ENCODE data around the gene YPEL2.
"Not testable (repeated sequence)": the region's sequence is repeated elsewhere in the genome, so short reads cannot be mapped to it uniquely, and the experiment has no call there.

YPEL2 gene

DNA sequence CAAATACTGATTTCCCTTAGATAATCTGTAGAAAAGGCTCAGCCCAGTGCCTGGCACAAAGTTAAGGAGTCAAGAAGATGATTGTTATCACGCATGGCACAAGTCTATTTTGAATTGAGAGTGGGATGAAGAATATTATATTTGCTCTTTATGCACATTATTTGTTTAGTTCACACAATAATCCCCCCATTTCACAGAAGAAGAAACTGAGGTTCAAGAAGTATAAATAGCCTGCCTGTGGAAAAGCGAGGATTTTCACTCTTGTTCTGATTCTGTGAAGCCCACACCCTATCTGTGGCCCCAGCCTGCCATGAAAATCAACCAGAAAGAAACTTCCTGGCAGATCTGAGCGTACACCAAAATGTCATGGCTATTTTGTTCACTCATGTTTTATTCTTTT lies 73.0 kb downstream of the YPEL2 start:
- no peak for DNase-seq (ENCODE audit: low read depth in 3 of 3, low spot score in 1 of 3)

DNA sequence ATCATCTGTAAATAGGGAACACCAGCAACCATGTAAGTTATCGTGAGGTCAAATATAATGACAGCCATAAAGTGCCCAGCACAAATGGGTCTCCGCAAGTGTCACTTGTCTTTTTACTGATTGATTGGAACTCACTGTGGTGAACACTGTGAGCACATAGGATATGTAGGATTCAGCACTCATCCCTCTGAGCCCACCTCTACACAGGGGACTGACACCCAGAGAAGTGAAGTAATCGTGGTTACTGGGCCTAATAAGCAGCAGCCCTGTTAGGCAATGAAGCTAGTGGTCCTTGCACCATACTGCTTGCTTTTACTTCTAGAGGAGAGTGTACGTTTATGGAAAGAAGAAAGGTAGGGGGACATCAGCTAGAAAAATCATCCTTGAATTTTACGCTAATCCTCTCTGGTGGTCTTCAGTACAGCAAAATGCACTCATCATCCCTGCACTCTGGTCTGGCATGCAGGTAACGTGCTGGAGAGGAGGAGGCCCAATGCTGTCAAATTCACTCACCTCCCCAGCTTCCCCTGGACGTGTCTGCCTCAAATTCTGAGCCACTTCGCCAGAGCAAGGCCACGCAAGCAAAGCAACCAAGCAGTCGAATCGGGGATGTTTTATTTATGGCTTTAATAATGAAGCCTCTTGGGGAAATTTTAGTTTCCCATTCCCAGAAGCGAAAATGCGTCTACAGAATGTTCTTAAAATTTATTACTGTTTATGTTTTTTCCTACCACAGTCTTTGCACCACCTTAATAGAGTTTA lies 74.7 kb downstream of the YPEL2 start:
- DNase-seq (ENCODE audit: low read depth in 3 of 3, low spot score in 1 of 3) = no peak

- DNase-seq (ENCODE audit: low read depth in 3 of 3, low spot score in 1 of 3) = no peak
Observed at GRCh38 chr17:59406808-59407381, 75.4 kb downstream of the YPEL2 start.

DNA sequence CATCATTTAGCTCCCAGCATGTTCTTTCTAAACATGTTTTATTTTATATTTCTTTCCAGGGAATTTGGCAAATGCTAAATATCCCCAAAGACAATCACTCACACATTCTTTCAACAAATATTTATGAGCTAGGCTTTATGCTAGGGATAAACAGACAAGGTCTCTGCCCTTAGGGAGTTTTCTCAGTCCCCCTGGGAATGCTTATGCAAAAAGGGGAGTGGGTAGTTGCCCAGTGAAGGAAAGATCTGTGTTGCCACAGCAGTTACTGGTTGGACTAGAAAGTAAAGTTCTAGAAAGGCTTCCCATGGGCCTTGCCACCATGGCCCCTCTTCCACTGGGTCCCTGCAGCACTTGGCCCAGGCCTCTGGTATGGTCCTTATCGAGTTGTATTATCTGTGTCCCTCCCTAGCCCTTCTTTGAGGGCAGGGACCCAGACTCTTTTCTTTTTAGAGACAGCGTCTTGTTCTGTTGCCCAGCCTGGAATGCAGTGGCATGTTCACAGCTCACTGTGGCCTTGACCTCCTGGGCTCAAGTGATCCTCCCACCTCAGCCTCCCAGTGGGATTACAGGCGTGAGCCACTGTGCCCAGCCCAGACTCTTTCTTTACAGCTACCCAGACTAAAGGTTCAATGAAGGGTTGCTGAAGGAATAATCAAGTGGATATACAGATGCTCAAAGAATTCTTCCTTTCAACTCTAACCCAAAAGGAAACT lies 78.0 kb downstream of the YPEL2 start:
- DNase-seq (ENCODE audit: low read depth in 3 of 3, low spot score in 1 of 3) = no peak

DNA sequence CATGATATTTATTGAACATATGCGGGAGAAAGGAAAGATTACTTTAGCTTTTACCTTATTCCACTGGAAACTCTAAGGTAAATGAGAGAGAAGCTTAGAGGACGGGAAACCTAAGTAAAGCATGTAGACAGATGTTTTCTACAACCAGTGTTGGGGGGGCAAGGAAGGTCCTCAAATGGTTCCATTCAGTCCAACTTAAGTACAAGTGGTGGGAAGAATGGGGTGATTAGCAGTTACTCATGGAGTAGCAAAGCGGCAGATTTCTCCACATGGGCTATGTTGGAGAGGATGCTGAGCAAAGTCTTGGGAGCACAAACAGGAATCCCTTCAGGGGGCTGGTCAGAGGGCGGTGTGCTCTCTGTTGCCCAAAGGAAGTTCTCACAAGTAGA lies 78.6 kb downstream of the YPEL2 start:
- DNase-seq (ENCODE audit: low read depth in 3 of 3, low spot score in 1 of 3) = no peak

DNA sequence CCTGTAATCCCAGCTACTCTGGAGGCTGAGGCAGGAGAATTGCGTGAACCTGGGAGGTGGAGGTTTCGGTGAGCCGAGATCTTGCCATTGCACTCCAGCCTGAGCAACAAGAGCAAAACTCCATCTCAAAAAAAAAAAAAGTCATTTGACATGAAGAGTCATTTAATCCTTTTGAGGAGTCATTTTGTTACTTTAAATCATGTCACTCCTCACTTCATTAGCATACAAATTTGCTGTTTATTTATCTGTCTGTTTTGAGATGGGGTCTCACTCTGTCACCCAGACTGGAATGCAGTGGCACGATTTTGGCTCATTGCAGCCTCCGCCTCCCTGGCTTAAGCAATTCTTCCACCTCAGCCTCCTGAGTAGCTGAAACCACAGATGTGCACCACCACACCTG lies 81.0 kb downstream of the YPEL2 start:
- DNase-seq (ENCODE audit: low read depth in 3 of 3, low spot score in 1 of 3) = not testable (repeated sequence)

DNA sequence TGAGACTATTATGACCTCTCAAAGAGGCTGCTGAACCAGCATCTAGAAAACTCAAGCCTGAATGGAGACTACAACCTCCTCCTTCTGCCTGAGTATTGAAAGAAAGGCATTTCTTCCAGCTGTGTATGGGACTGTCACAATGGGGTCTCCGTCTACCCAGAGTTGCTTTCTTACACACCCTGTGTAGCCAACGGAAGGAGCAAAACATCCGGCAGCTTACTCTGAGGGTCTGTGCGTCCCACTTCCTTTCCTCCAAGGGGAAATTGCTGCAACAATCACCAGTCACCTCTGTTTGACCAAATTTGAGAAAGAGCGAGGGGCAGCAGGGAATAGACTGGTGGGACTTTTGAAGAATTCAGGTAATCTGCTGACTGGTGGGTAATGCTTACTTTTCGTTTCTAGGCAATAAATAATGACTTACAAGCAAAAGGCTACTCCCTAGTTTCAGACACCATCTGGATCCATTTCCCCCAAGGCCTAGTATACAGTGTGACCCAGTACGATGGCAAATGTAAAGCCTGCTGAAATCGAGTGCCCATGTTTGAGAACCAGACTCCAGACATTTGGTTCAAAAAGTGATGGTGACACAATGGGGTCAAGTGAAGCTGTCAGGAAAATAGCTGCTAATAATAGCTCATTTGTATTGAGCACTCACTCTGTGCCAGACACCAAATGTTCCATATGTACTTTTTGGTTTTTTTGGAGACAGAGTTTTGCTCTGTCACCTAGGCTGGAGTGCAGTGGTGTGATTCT lies 81.7 kb downstream of the YPEL2 start:
- DNase-seq (ENCODE audit: low read depth in 3 of 3, low spot score in 1 of 3) = no peak

GRCh38 chr17:59415397-59415796 lies 83.9 kb downstream of the YPEL2 start:
- no peak for DNase-seq (ENCODE audit: low read depth in 3 of 3, low spot score in 1 of 3)

GRCh38 chr17:59416184-59416583 lies 84.7 kb downstream of the YPEL2 start:
- no peak for DNase-seq (ENCODE audit: low read depth in 3 of 3, low spot score in 1 of 3)

DNA sequence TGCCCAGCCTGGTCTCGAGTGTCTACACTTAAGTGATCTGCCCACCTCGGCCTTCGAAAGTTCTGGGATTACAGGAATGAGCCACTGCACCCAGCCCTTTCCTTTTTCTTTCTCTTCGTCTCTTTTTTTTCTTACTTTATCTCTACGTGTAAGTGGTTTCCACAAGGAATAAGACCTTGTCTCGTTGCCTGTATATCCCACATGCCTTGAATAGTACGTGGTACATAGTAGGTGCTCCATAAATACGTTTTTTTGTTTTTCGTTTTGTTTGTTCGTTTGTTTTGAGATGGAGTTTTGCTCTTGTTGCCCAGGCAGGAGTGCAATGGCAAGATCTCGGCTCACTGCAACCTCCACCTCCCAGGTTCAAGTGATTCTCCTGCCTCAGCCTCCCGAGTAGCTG lies 86.0 kb downstream of the YPEL2 start:
- DNase-seq (ENCODE audit: low read depth in 3 of 3, low spot score in 1 of 3) = no peak

DNA sequence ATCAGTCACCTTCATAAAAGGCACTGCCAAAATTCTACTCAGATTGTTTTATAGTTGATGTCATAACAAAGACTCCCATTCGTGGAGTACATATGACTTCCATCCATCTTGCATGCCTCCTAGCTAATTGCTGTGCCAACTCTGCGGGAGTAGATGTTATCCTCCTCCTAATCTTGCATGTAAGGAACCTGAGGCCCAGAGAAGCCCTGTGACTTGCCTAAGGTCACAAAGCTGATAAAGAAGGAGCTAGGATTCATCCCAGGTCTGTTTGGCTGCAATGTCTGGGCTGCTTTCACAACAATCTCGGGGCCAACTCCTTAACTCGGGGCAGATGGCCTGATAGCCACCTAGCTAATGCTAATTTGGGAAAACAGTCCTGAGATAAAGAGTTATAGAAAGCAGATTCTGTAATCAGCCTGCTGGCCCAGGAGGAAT lies 87.3 kb downstream of the YPEL2 start:
- DNase-seq (ENCODE audit: low read depth in 3 of 3, low spot score in 1 of 3) = no peak

DNA sequence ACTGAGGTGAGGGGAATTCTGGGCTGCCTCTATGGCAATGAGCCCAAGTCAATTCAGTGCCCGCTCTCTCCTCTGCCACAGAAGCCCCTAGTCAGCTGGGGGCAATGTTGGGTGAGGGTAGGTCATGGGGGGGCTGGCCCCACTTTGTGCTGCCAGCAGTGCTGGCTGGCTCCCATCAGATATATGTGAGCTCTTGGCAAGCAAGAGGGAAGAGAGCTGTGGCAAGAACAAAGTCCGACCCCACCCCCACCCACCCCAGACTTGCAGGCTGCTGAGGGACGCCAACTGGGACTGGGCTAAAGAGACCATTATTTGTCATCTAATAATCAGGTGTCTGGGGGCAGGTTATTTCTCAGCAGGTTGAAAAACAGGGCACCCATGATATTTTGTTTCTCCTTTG lies 89.4 kb downstream of the YPEL2 start:
- DNase-seq (ENCODE audit: low read depth in 3 of 3, low spot score in 1 of 3) = no peak

DNA sequence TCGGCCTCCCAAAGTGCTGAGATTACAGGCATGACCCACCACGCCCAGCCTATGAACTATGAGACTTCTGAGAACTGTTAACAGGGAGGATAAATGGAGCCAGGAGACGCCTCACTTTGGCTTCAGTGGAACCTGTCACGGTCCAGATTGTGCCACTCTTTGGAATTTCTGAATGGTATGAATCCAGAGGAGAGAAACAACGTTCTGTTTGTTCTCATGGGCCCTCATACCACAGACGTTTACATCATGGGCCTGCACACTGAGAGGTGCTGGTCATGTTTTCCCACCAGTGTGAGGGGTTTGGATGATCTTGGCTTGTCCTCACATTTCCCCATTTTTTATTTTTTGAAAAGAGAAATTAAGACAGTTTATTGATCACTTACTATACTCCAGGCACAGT lies 90.3 kb downstream of the YPEL2 start:
- DNase-seq (ENCODE audit: low read depth in 3 of 3, low spot score in 1 of 3) = no peak

DNA sequence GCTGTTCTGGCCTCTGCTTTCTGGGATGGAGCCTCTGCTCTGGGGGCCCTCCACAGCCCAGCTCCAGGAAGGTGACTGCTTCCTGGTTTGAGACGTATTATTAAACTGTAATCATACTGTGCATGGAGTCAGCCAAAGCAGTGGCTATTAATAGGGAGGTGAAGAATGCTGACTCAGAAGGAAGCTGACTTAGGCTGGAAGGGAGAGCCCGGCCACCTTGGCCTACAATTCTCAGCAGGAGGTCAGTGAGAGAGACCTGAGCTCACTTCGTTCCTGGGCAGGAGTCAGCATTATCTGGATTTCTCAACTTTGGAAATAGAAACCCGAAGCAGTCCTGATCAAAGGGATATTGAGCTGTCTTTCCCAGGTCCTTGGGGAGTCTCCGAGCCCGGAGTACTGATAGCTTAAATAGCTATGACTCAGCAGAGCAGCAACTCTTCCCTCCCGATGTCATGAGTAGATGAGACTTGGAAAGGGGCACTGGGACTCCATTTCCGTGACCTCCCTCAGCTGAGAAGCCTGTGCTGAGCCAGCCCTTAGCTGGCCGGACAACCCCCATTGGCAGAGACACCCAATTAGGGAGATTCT lies 91.8 kb downstream of the YPEL2 start:
- DNase-seq (ENCODE audit: low read depth in 3 of 3, low spot score in 1 of 3) = no peak

- DNase-seq (ENCODE audit: low read depth in 3 of 3, low spot score in 1 of 3) = no peak
Observed at GRCh38 chr17:59423903-59424302, 92.4 kb downstream of the YPEL2 start.

DNA sequence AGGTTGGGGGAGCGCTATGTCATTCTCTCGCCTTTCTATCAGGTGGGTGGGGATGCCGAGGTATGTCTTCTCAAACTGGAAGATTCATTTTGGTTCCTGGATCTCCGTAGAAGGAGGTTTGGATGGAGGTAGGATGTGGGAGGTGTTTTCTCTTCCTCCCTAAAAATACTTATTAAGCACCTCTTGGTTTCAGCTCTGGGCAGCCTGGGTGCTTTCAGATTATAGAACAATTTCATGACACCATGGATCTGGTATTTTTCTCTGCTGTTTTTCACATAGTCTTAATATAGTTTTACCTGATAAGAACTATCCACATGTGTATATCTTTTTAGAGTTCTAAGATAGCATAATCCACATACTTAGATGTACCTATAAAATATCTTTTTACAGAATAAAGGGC lies 92.9 kb downstream of the YPEL2 start:
- DNase-seq (ENCODE audit: low read depth in 3 of 3, low spot score in 1 of 3) = no peak

GRCh38 chr17:59425085-59425931 lies 93.9 kb downstream of the YPEL2 start:
- no peak for DNase-seq (ENCODE audit: low read depth in 3 of 3, low spot score in 1 of 3)

GRCh38 chr17:59426031-59426430 lies 94.6 kb downstream of the YPEL2 start:
- no peak for DNase-seq (ENCODE audit: low read depth in 3 of 3, low spot score in 1 of 3)

GRCh38 chr17:59427425-59427921 lies 96.0 kb downstream of the YPEL2 start:
- no peak for DNase-seq (ENCODE audit: low read depth in 3 of 3, low spot score in 1 of 3)

DNA sequence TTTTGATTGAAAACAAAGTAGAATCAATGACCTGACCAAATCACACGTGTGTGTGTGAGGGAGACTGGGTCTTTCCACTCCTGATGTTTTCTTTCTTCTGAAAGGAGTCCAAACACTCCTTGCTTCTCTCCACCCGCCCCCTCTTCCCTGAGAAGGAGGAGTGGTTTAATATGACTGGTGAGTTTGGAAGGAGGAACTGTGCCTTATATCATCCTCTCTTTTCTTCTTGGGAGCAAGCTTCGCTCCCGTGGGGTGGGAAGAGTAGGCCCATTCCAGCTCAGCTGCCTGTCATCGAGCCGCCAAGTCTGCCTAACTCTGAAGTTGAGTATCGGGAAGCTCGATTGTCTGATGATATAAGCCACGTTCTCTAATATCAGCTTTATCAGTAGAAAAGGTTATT lies 96.5 kb downstream of the YPEL2 start:
- no peak for DNase-seq (ENCODE audit: low read depth in 3 of 3, low spot score in 1 of 3)
